Ovary (tissue), 3 donors: ENCODE data around the gene LY6G6D.

ENCODE experiments used
- EP300 ChIP-seq: sonication (generic); formaldehyde crosslinking; IDR thresholded peaks from one replicate; pipeline ENCODE4 v1.6.1; 2017; ENCODE audit warnings: antibody characterized with exemption
- POLR2A ChIP-seq: fragments of 450-650 bp; IDR thresholded peaks from one replicate; pipeline ENCODE4 v1.6.1; 2017; ENCODE audit warnings: antibody characterized with exemption, mild to moderate bottlenecking, moderate library complexity
- TF ChIP-seq, protein P1 (sequence below), 3 donors: fragments of 450-650 bp in 2 of 3; fragments of 200-600 bp in 1 of 3; IDR thresholded peaks; one replicate each; pipeline versions ENCODE4 v1.5.1 to v1.8.0; 2016 to 2022; ENCODE audit warnings: antibody characterized with exemption in 3 of 3, mild to moderate bottlenecking in 1 of 3
- donor health status: DM: no; HTN: no; CAD: no.

- TF ChIP-seq EP300, result no peak
- no peak for TF ChIP-seq POLR2A
- TF ChIP-seq, protein P1, sequence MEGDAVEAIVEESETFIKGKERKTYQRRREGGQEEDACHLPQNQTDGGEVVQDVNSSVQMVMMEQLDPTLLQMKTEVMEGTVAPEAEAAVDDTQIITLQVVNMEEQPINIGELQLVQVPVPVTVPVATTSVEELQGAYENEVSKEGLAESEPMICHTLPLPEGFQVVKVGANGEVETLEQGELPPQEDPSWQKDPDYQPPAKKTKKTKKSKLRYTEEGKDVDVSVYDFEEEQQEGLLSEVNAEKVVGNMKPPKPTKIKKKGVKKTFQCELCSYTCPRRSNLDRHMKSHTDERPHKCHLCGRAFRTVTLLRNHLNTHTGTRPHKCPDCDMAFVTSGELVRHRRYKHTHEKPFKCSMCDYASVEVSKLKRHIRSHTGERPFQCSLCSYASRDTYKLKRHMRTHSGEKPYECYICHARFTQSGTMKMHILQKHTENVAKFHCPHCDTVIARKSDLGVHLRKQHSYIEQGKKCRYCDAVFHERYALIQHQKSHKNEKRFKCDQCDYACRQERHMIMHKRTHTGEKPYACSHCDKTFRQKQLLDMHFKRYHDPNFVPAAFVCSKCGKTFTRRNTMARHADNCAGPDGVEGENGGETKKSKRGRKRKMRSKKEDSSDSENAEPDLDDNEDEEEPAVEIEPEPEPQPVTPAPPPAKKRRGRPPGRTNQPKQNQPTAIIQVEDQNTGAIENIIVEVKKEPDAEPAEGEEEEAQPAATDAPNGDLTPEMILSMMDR (IDR thresholded peaks at IDR 0.05), result no peak
Observed at GRCh38 chr6:31686483-31686882, 28.7 kb upstream of the LY6G6D start.
